GM12891 (cell line): ENCODE data around the gene STAT5B.

ENCODE experiments used
- PAX5 ChIP-seq: IDR thresholded peaks from 2 replicates; pipeline ENCODE4 v1.6.1; 2011; ENCODE audit warnings: low read length, moderate library complexity, mild to moderate bottlenecking; ENCODE audit not compliant: insufficient read depth, severe bottlenecking
- POLR2A ChIP-seq: IDR thresholded peaks from 2 replicates; pipeline ENCODE4 v1.6.1; 2011; ENCODE audit warnings: low read depth, low read length, control low read depth
- SPI1 ChIP-seq: IDR thresholded peaks from 2 replicates; pipeline ENCODE4 v1.6.1; 2011; ENCODE audit warnings: low read depth, low read length, control low read depth
- TAF1 ChIP-seq: IDR thresholded peaks from 2 replicates; pipeline ENCODE4 v1.6.1; 2011; ENCODE audit warnings: low read depth, low read length, control low read depth

GRCh38 chr17:42179911-42180410 is 96.2 kb downstream of the STAT5B start:
- TF ChIP-seq SPI1 (no peak), POLR2A (no peak), PAX5 (no peak), TAF1 (no peak)
